IMR-90 (cell line): ENCODE results near the gene STX5. TPM values are rescaled to one million over a fixed set of nuclear protein-coding genes. Genes with fewer than 3 reads are reported as not detected.

Source experiments
- ATAC-seq: fragments of 200-7000 bp; cut with Tn5 transposase; 2 replicates; pipeline ENCODE4 v1.9.1; 2020; ENCODE audit warnings: low read depth, mild to moderate bottlenecking, moderate library complexity
- BruUV-seq: library from RNA; stranded (reverse); fragments of 400-500 nt; replicated peaks from 2 replicates; lab custom pipeline; 2021; lab: Mats Ljungman, UMichigan
- CTCF ChIA-PET: fragments of 300-600 bp; formaldehyde crosslinking; extraction: SDS; loops from one replicate; lab custom pipeline; 2021; ENCODE audit warnings: antibody characterized with exemption; lab: Yijun Ruan, JAX
- POLR2A ChIA-PET: fragments of 300-600 bp; sonication (Branson Sonifier 250); formaldehyde crosslinking; loops from one replicate; lab custom pipeline; 2022; ENCODE audit warnings: antibody characterized with exemption; ENCODE audit not compliant: unreplicated experiment; lab: Charles Lee
- DNase-seq: peaks from one replicate; pipeline ENCODE4 v3.0.0; 2013
- H2AFZ ChIP-seq: replicated peaks from 2 replicates; pipeline ENCODE3; 2013; ENCODE audit warnings: low read length, mild to moderate bottlenecking; ENCODE audit not compliant: poor library complexity
- H2AK5ac ChIP-seq: 2 replicates; pipeline ENCODE4 v1.6.1; 2013; ENCODE audit warnings: low read depth, low read length, inconsistent platforms
- H2AK9ac ChIP-seq: replicated peaks from 2 replicates; pipeline ENCODE3; 2013; ENCODE audit warnings: mild to moderate bottlenecking, low read depth, low read length, moderate library complexity; ENCODE audit not compliant: poor library complexity
- H2BK120ac ChIP-seq: 2 replicates; pipeline ENCODE4 v1.6.1; 2013; ENCODE audit warnings: low read depth, low read length, inconsistent platforms
- H2BK15ac ChIP-seq: 3 replicates; pipeline ENCODE4 v1.6.1; 2013; ENCODE audit warnings: low read depth, low read length, inconsistent platforms
- H2BK20ac ChIP-seq: 2 replicates; pipeline ENCODE4 v1.6.1; 2013; ENCODE audit warnings: low read depth, mild to moderate bottlenecking, inconsistent platforms, low read length, moderate library complexity
- H2BK5ac ChIP-seq: 2 replicates; pipeline ENCODE4 v1.6.1; 2013; ENCODE audit warnings: mild to moderate bottlenecking, low read depth, low read length, inconsistent platforms; ENCODE audit not compliant: poor library complexity, severe bottlenecking
- H3K14ac ChIP-seq: replicated peaks from 2 replicates; pipeline ENCODE4 v1.6.1; 2013; ENCODE audit warnings: low read depth, low read length, inconsistent platforms
- H3K18ac ChIP-seq: 2 replicates; pipeline ENCODE4 v1.6.1; 2013; ENCODE audit warnings: low read depth, low read length, control low read depth
- H3K23ac ChIP-seq: 2 replicates; pipeline ENCODE4 v1.6.1; 2013; ENCODE audit warnings: low read depth, low read length, inconsistent platforms
- H3K27ac ChIP-seq: 2 replicates; pipeline ENCODE4 v1.5.1; 2013; ENCODE audit warnings: mild to moderate bottlenecking, control low read depth, low read length; ENCODE audit not compliant: insufficient read depth
- H3K27me3 ChIP-seq: 2 replicates; pipeline ENCODE4 v1.6.1; 2013; ENCODE audit warnings: low read length; ENCODE audit not compliant: control insufficient read depth, insufficient read depth
- H3K36me3 ChIP-seq: 2 replicates; pipeline ENCODE4 v1.6.1; 2013; ENCODE audit warnings: low read length, mixed read lengths; ENCODE audit not compliant: control insufficient read depth, insufficient read depth
- H3K4ac ChIP-seq: 2 replicates; pipeline ENCODE4 v1.6.1; 2013; ENCODE audit warnings: low read depth, low read length, inconsistent platforms
- H3K4me1 ChIP-seq: 2 replicates; pipeline ENCODE4 v1.6.1; 2013; ENCODE audit warnings: low read length, mixed read lengths; ENCODE audit not compliant: control insufficient read depth, insufficient read depth
- H3K4me2 ChIP-seq: 2 replicates; pipeline ENCODE4 v1.6.1; 2013; ENCODE audit warnings: low read depth, mild to moderate bottlenecking, control low read depth, low read length, moderate library complexity
- H3K4me3 ChIP-seq: 2 replicates; pipeline ENCODE4 v1.5.1; 2013; ENCODE audit warnings: low read depth, mild to moderate bottlenecking, control low read depth, low read length, moderate library complexity; ENCODE audit not compliant: insufficient read depth
- H3K56ac ChIP-seq: 2 replicates; pipeline ENCODE4 v1.6.1; 2013; ENCODE audit warnings: low read length, inconsistent platforms; ENCODE audit not compliant: insufficient read depth; ENCODE audit errors: extremely low read depth
- H3K79me1 ChIP-seq, 2 experiments: 2 replicates each; pipeline ENCODE4 v1.6.1; 2013; ENCODE audit warnings: low read length in 2 of 2, inconsistent platforms in 1 of 2, low read depth in 1 of 2
- H3K9ac ChIP-seq: 2 replicates; pipeline ENCODE4 v1.6.1; 2013; ENCODE audit warnings: low read depth, low read length, control low read depth
- H3K9me1 ChIP-seq: 2 replicates; pipeline ENCODE4 v1.6.1; 2013; ENCODE audit warnings: low read length, inconsistent platforms; ENCODE audit not compliant: insufficient read depth
- H3K9me3 ChIP-seq: 2 replicates; pipeline ENCODE4 v1.6.1; 2013; ENCODE audit warnings: low read length; ENCODE audit not compliant: control insufficient read depth, insufficient read depth
- H4K20me1 ChIP-seq: 2 replicates; pipeline ENCODE4 v1.6.1; 2013; ENCODE audit warnings: low read length, inconsistent platforms; ENCODE audit not compliant: insufficient read depth
- H4K5ac ChIP-seq: 2 replicates; pipeline ENCODE4 v1.6.1; 2013; ENCODE audit warnings: mild to moderate bottlenecking, low read depth, low read length, control low read depth
- H4K8ac ChIP-seq, 2 experiments: 2 replicates each; pipeline ENCODE4 v1.6.1; 2013; ENCODE audit warnings: low read depth in 2 of 2, low read length in 2 of 2, control low read depth in 1 of 2, inconsistent platforms in 1 of 2
- H4K91ac ChIP-seq: 2 replicates; pipeline ENCODE4 v1.6.1; 2013; ENCODE audit warnings: low read depth, low read length, inconsistent platforms; ENCODE audit not compliant: insufficient read depth
- BHLHE40 ChIP-seq: fragments of 150-350 bp; IDR thresholded peaks from 2 replicates; pipeline ENCODE4 v1.6.1; 2016; ENCODE audit warnings: mild to moderate bottlenecking, low read depth, low read length
- WGBS, 2 experiments: methylation state at CpG; one replicate each; pipeline versions ENCODE4 v1.1.5 to v1.1.7; 2013; ENCODE audit warnings: missing lambda C conversion rate in 2 of 2; ENCODE audit not compliant: insufficient read length in 1 of 2; ENCODE audit errors: extremely low coverage in 2 of 2; 5-methylcytosine and 5-hydroxymethylcytosine counted together
- dilution Hi-C: fragments of 300-500 bp; cut with HindIII; formaldehyde crosslinking; loops from one replicate; pipeline ENCODE4 v1.14.3; 2018; ENCODE audit warnings: low sequenced_read_pairs; ENCODE audit not compliant: unreplicated experiment
- in situ Hi-C: fragments of 300-500 bp; cut with MboI; formaldehyde crosslinking; loops from 3 replicates; pipeline ENCODE4 v1.14.3; 2019; ENCODE audit warnings: low sequenced_read_pairs, inconsistent platforms, mixed read lengths
- intact Hi-C: fragments of 100-400 bp; cut with micrococcal nuclease; formaldehyde crosslinking; loops from 2 replicates; pipeline ENCODE4 v1.10.0; 2022
- polyA plus RNA-seq, 3 experiments: library from polyadenylated mRNA; depleted of rRNA; stranded (reverse); fragments of >200 nt; gene quantifications; 2 replicates each; pipeline ENCODE4 v1.2.3, GENCODE V29; 2012; ENCODE audit warnings: low replicate concordance in 1 of 3
- total RNA-seq: library from RNA; depleted of rRNA; stranded (reverse); fragments of >200 nt; gene quantifications from 2 replicates; pipeline ENCODE4 v1.2.3, GENCODE V29; 2012

STX5 gene
- total and polyA plus RNA-seq, 2 of the 4 experiments (the other 2 are of a cell fraction): 43.1 to 49.5 TPM

DNA sequence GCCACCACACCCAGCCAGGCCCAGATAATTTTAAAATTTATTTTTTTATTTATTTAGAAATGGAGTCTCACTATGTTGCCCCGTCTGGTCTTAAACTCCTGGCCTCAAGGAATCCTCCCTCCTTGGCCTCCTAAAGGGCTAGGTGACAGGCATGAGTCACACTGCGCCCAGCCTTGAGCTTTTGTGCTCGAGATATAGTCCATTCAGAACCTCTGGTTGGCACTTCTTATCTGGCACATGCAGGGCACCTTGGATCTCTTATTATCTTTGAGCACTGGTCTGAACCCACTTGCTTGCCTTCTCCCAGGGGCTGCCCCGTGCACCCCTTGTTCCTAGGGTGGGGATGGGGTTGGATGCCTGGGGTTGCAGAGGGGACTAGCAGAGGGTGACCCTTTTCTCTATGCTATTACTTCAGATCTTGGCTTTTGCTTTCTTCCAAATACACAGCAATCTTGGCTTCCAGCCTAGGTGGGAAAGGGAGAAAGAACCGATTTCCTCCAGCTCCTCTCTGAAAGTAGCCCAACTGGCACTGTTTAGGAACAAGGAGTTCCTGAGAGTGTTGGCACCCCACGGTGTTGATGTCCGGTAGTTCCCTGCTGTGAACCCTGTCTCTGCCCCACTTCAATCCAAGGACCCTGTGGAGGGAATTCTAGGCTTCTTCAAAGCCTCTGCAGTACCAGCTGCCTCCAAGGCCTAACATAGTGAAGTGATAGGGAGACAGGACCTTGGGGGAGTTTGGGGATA, 47.6 kb upstream of the STX5 start:
- peaks cover 12 to 45% of the 10 kb centered on the region in 2 experiments; a peak in 3 of 4 replicates for H3K79me1 ChIP-seq
- peak overlapping the region; percentile 85 for H2BK5ac ChIP-seq
- peaks cover 25% of the 10 kb centered on the region for H4K20me1 ChIP-seq
- DNase-seq (no peak), ATAC-seq (no peak)
- peaks cover 7% of the 10 kb centered on the region; the same call in 1 of the 2 replicates for H3K9me1 ChIP-seq
- H2AFZ ChIP-seq: peak overlapping the region; percentile 76
- peaks cover 25% of the 10 kb centered on the region for H3K36me3 ChIP-seq
- H2AK5ac ChIP-seq: peak overlapping the region; percentile 92
- no TSS peak for BruUV-seq
- peak overlapping the region; percentile 96 for H2AK9ac ChIP-seq
- peak overlapping the region; percentile 94 for H2BK120ac ChIP-seq
- H3K14ac ChIP-seq: peak overlapping the region; percentile 94
- no peaks in the 10 kb centered on the region for H3K9me3 ChIP-seq
- H3K4me1 ChIP-seq: peaks cover 17% of the 10 kb centered on the region
- peak overlapping the region; percentile 72 for H4K5ac ChIP-seq
- H2BK20ac ChIP-seq: peak overlapping the region; percentile 87
- H4K8ac ChIP-seq: peak overlapping the region; percentile 60 to 83; a peak in 3 of 4 replicates
- H3K4me2 ChIP-seq: peak overlapping the region; percentile 86
- in situ Hi-C loops: loop anchor here (25.0 kb wide), 1 partner anchor 783 kb away; the partner anchor contains the start of gene ATL3
- H3K4me3 ChIP-seq: no peak overlapping the region; the same call in 1 of the 2 replicates
- POLR2A ChIA-PET: no interaction called here
- WGBS, 2 experiments: 90% methylated on average over 2 of the region's 7 CpGs; no CpG with 5 or more reads in 1 of the 2 experiments
- peak overlapping the region; percentile 92 for H3K23ac ChIP-seq
- dilution Hi-C loops: no loop called here
- H3K9ac ChIP-seq: peak overlapping the region; percentile 69
- intact Hi-C loops: no loop called here
- peak overlapping the region; percentile 92 for H3K4ac ChIP-seq
- H3K56ac ChIP-seq: peak overlapping the region; percentile 85
- H2BK15ac ChIP-seq: peak overlapping the region; percentile 88; the same call in 2 of the 3 replicates
- no peaks in the 10 kb centered on the region for H3K27me3 ChIP-seq
- H3K27ac ChIP-seq: peak overlapping the region; percentile 98
- peak overlapping the region; percentile 78 for H3K18ac ChIP-seq
- no peak for TF ChIP-seq BHLHE40
- peak overlapping the region; percentile 86 for H4K91ac ChIP-seq
- CTCF ChIA-PET: no interaction called here
